ENCODE data around the gene CSF1.
"Not testable (repeated sequence)": the region's sequence is repeated elsewhere in the genome, so short reads cannot be mapped to it uniquely, and the experiment has no call there.

CSF1 gene

GRCh38 chr1:109942434-109942833 is 31.8 kb downstream of the CSF1 start:
- no peak for DNase-seq

DNA sequence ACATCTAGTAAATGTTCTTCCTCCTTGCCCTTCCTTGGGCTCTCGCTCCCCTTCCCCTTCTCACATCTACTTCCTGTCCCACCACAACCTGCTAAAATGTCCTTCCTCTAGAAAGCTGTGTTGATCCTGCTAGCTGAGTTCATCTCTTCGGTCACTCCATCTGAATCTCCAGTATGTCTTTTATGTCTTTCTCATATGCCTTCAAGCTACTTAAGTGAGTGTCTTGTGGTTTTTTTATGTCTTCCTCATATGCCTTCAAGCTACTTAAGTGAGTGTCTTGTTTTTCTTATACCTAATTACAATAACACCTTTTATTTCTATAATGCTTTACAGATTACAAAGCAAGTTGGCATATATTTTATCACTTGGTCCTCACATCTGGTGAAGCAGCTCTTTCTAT is 33.9 kb downstream of the CSF1 start:
- no peak for DNase-seq

DNA sequence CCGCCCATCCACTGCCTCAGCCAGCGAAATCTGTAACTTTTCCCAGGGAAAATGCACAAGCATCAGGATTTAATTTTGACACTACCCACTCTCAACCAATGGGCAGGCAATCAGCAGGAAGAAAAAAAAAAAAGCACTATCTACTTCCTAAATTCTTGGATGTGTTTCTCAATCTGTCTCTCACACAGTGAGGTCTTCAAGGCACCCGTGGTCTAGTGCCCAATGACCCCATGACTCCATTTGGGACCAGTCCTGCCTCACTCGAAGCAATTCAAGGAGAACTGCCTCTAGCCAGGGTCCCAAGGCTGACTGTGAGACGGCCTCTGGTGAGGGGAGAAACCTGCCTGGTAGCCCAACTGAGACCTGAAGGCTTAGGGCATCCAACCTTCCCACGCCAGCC is 35.9 kb downstream of the CSF1 start:
- DNase-seq, result no peak

- no peak for DNase-seq
Observed at GRCh38 chr1:109947582-109948284, 37.1 kb downstream of the CSF1 start.

DNA sequence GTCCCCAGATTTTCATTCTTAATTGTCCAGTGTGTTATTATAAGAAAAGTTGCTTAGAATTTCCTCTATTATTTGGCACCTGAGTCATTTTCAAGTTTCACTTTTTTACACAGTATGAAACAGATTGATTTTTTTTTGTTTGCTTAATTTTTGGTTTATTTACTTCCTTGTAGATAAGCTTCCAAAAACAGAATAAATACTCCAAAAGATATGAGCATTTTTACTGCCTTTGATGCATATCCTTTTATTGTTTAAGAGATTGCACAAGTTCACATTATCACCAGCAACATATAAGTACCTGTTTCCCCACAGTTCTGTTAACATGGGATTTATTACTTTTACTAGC is 37.6 kb downstream of the CSF1 start:
- DNase-seq, result no peak

DNA sequence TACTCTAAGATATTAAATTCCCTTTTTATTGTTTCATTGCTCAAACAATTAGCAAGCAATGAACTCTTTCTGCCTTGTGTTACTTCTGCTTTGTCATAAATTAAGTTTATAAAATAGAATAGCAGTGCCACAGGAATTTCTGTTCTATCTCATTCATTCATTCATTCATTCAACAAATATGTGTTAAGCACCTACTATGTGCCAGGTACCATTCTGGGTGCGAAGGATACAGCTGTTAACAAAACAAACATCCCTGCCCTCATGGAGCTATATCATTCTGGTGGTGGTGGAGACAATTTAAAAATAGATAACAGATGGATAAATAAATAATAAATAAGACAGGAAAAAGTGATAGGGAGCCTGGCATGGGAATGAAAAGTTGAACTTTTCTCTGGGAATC is 39.4 kb downstream of the CSF1 start:
- DNase-seq, result no peak

GRCh38 chr1:109950509-109950908 is 39.9 kb downstream of the CSF1 start:
- DNase-seq, result no peak

DNA sequence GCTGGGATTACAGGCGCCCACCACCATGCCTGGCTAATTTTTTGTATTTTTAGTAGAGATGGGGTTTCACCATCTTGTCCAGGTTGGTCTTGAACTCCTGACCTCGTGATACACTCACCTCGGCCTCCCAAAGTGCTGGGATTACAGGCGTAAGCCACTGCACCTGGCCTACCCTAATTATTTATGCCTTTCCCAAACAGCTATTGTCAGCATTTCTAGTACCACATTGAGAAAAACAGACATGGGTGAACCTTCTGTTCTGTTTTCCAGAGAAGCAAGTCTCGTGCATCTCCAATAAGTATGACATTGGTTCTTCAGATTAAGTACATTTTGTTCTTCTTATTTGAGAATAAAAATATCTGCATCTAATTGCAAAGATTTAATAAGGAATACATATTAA is 40.9 kb downstream of the CSF1 start:
- not testable (repeated sequence) for DNase-seq

DNA sequence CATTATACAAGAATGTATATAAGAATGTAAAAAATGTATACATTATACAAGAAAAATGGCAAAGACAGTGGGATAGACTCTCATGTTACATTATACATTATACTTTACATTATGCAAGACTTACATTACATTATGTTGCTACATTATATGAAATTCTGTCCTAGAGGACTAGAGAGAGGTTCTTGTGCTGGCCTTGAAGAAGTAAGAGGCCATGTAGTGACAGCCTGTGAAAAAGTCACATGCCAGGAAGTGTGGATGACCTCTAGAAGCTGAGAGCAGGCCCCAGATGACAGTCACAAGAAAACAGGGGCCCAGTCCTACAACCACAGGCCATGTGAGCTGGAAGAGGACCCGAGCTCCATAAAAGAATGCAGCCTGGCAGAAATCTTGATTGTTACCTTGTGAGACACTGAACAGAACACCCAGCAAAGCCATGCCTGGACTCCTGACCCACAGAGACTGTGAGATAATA is 43.4 kb downstream of the CSF1 start:
- no peak for DNase-seq

DNA sequence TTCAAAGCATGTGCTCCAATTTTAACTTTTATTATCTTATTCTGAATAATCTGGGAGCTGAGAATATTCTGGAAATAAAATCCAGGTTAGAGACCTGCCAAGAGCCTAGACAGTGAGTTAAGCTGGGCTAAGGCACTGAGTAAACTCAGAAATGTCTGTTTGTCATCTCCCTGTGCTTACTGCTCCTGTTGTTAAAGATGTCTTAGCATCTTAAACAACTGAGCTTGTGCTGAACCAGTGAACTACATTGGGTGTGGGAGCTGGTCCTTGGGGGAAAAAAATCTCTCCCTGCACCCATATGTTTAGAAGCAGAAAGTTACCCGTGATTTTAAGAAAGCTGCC is 49.0 kb downstream of the CSF1 start:
- no peak for DNase-seq

GRCh38 chr1:109959974-109960744 is 49.5 kb downstream of the CSF1 start:
- no peak for DNase-seq

- DNase-seq, result no peak
Observed at GRCh38 chr1:109960745-109961094, 50.1 kb downstream of the CSF1 start.

GRCh38 chr1:109963864-109964263 is 53.2 kb downstream of the CSF1 start:
- DNase-seq, result no peak

DNA sequence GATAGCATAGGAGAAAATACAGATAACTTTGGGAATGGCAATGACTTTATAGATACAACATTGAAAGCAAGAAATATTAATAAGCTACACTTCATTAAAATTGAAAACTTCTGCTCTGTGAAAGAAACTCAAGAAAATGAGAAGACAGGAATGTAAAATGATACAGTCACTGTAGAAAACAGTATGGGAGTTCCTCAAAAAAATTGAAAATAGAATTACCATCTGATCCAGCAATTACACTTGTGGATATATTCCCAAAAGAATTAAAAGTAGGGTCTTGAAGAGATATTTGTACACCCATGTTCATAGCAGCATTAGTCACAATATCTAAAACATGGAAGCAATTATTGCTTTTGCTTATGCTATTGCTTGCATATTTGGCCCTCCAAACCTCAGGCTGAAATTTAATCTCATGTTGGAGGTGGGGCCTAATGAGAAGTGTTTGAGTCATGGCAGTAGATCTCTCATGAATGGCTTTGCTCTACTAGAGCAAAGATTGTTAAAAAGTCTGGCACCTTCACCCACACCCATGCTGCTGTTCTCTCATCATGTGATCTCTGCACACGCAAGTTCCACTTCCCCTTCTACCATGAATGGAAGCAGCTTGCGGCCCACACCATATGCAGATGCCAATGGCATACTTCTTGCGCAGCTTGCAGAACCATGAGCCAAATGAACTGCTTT is 58.6 kb downstream of the CSF1 start:
- no peak for DNase-seq

GRCh38 chr1:109969907-109970306 is 59.3 kb downstream of the CSF1 start:
- no peak for DNase-seq

DNA sequence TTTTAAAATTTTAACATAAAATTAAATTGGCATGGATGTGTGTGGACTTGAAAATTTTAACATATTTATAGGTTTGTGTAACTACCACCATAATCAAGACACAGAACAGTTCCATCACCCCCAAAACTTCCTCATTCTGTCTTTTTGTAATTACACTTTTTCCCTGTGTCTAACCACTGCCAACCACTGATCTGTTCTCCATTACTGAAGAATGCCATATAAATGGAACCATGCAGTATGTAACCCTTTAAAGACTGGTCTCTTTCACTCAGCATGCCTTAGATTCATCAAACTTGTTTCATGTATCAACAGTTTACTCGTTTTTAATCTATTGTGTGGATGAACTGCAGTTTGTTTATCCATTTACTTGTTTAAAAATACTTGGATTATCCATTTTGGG is 60.9 kb downstream of the CSF1 start:
- no peak for DNase-seq

- no peak for DNase-seq
Observed at GRCh38 chr1:109974191-109974590, 63.5 kb downstream of the CSF1 start.

DNA sequence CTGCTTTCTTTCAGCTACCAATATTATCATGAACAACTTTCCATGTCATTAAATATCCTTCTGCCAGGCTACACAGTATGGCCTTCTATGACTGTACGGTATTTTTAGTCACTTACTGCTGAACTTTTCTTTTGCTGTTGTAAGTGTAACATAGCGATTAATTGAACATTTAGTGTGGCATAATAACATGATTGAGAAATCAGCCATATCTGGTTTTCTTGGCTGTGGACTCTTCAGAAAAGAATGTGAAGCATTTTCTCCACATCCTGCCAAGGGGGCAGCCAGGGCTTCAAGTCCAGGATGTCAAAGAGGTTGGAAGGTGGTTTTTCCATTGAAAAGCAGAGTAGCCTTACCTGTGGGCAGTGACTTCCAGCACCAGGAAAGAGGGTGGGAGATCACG is 65.1 kb downstream of the CSF1 start:
- no peak for DNase-seq

- no peak for DNase-seq
Observed at GRCh38 chr1:109976762-109977161, 66.1 kb downstream of the CSF1 start.

DNA sequence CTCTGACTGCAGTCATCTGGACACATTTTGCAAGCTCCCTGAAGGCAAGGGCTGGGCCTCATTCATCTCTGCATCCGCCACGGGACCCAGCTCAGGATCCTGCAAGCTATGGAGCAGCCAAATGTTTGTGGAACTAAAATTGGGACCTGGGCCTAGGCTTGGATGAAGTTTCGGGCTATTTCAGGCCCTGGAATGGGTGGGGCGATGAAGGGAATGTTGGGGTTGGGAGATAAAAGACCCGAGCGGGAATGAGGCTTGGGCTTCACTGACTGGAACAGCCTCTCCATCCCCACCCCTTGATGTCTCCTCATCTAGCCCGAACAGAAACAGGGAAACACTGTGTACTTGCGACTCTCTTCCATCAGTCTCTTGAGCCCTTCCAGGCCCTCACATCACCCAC is 66.6 kb downstream of the CSF1 start:
- no peak for DNase-seq

DNA sequence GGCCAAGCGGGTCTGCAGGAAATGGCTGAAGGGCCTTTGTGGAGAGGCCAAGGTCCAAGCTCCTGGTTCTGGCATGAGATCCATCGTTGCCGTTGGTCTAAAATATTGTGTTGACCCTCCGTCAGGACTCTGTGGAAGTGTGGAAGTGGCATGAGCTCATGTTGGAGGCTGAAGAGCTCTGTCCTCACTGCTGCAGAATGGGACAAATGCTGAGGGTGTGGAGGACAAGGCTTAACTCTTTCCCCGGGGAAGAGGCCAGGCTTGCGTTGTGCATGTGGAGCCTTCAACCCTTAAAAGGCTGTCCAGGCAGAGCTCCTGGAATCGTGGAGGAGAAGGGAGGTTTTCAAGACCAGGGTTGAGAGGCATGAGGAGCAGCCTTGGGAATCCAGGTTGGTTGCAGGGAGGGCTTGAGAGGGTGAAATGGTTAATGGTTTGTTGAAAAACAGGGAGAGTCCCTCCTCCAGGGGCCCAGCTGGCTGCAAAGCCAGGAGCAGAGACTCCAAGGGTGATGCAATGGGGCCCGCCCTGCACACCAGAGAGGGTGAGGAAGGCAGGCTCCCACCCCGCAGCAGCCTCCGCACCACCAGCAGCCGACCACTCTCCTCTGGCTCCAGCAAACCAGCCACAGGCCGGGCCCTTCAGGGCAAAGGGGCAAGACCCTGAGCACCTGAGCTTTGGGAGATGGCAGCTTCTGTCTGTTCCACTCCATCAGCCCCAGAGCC is 67.2 kb downstream of the CSF1 start:
- no peak for DNase-seq

GRCh38 chr1:109978761-109979488 is 68.3 kb downstream of the CSF1 start:
- no peak for DNase-seq
